ENCODE data around the gene ZC3HAV1L.

GRCh38 chr7:139071680-139072079, 35.8 kb upstream of the ZC3HAV1L start:
- TF ChIP-seq CTCF (IDR thresholded peaks at IDR 0.05; ENCODE audit: low read length) (no peak), EZH2 (IDR thresholded peaks at IDR 0.05; ENCODE audit: borderline replicate concordance, low read length) (no peak)

All from OCI-LY1 (cell line).